Liver (tissue), 9 donors: ENCODE results near the gene PARVG. TPM values are rescaled to one million over a fixed set of nuclear protein-coding genes. Genes with fewer than 3 reads are reported as not detected.

Source experiments
- DNase-seq: peaks from one replicate; pipeline ENCODE4 v3.0.0-alpha.2; 2017; ENCODE audit warnings: low spot score
- H3K27ac ChIP-seq, 2 donors: one replicate each; pipeline ENCODE4 v1.7.0; 2013; ENCODE audit warnings: inconsistent platforms in 2 of 2, low read length in 2 of 2, control low read depth in 1 of 2, low read depth in 1 of 2, mild to moderate bottlenecking in 1 of 2
- H3K27me3 ChIP-seq, 4 donors: one replicate each; pipeline versions ENCODE4 v1.6.1 to v1.7.0; 2013; ENCODE audit warnings: low read length in 3 of 4, inconsistent platforms in 1 of 4, mild to moderate bottlenecking in 1 of 4, moderate library complexity in 1 of 4; ENCODE audit not compliant: control insufficient read depth in 4 of 4, insufficient read depth in 4 of 4
- H3K36me3 ChIP-seq, 4 donors: one replicate each; pipeline versions ENCODE4 v1.6.1 to v1.7.0; 2013; ENCODE audit warnings: low read length in 3 of 4, mild to moderate bottlenecking in 3 of 4, low read depth in 1 of 4, moderate library complexity in 1 of 4; ENCODE audit not compliant: control insufficient read depth in 4 of 4, insufficient read depth in 3 of 4
- H3K4me1 ChIP-seq, 4 donors: one replicate each; pipeline versions ENCODE4 v1.6.1 to v1.7.0; 2013; ENCODE audit warnings: low read length in 3 of 4, mild to moderate bottlenecking in 3 of 4, moderate library complexity in 1 of 4; ENCODE audit not compliant: control insufficient read depth in 4 of 4, insufficient read depth in 4 of 4
- H3K4me3 ChIP-seq, 3 donors: one replicate each; pipeline versions ENCODE4 v1.6.1 to v1.7.0; 2013; ENCODE audit warnings: low read length in 3 of 3, control low read depth in 1 of 3, low read depth in 1 of 3, mild to moderate bottlenecking in 1 of 3
- H3K9ac ChIP-seq, 2 donors: one replicate each; pipeline ENCODE4 v1.7.0; 2013; ENCODE audit warnings: low read length in 2 of 2, mild to moderate bottlenecking in 2 of 2, moderate library complexity in 2 of 2, control low read depth in 1 of 2, low read depth in 1 of 2
- H3K9me3 ChIP-seq, 4 donors: one replicate each; pipeline versions ENCODE4 v1.6.1 to v1.7.0; 2013; ENCODE audit warnings: low read length in 3 of 4; ENCODE audit not compliant: control insufficient read depth in 4 of 4
- ATF3 ChIP-seq: IDR thresholded peaks from 2 replicates; pipeline ENCODE4 v1.6.1; 2016; ENCODE audit warnings: antibody characterized with exemption
- EGR1 ChIP-seq, 2 donors: IDR thresholded peaks; 2 replicates each; pipeline ENCODE4 v1.6.1; 2016 to 2018; ENCODE audit warnings: antibody characterized with exemption in 2 of 2, low read depth in 2 of 2
- FOXA1 ChIP-seq: IDR thresholded peaks from 2 replicates; pipeline ENCODE4 v1.6.1; 2016; ENCODE audit warnings: antibody characterized with exemption
- FOXA2 ChIP-seq: IDR thresholded peaks from 2 replicates; pipeline ENCODE4 v1.6.1; 2016; ENCODE audit warnings: antibody characterized with exemption
- GABPA ChIP-seq, 2 donors: IDR thresholded peaks in 1 of 2; conservative IDR thresholded peaks in 1 of 2; 2 replicates each; pipeline ENCODE4 v1.6.1; 2016; ENCODE audit warnings: antibody characterized with exemption in 2 of 2, mild to moderate bottlenecking in 1 of 2, moderate library complexity in 1 of 2
- HNF4A ChIP-seq, 2 donors: conservative IDR thresholded peaks; 2 replicates each; pipeline ENCODE4 v1.6.1; 2016; ENCODE audit warnings: antibody characterized with exemption in 2 of 2, mild to moderate bottlenecking in 2 of 2
- HNF4G ChIP-seq: IDR thresholded peaks from 2 replicates; pipeline ENCODE4 v1.6.1; 2016; ENCODE audit warnings: antibody characterized with exemption
- JUND ChIP-seq, 2 donors: IDR thresholded peaks; 2 replicates each; pipeline ENCODE4 v1.6.1; 2016; ENCODE audit warnings: antibody characterized with exemption in 2 of 2
- MAX ChIP-seq: IDR thresholded peaks from 2 replicates; pipeline ENCODE4 v1.6.1; 2016; ENCODE audit warnings: antibody characterized with exemption
- NR2F2 ChIP-seq: IDR thresholded peaks from 2 replicates; pipeline ENCODE4 v1.6.1; 2016; ENCODE audit warnings: antibody characterized with exemption
- RAD21 ChIP-seq, 2 donors: IDR thresholded peaks; 2 replicates each; pipeline ENCODE4 v1.6.1; 2016; ENCODE audit warnings: antibody characterized with exemption in 2 of 2, mild to moderate bottlenecking in 2 of 2
- RXRA ChIP-seq, 2 donors: IDR thresholded peaks; 2 replicates each; pipeline ENCODE4 v1.6.1; 2017 to 2018; ENCODE audit warnings: antibody characterized with exemption in 2 of 2, mild to moderate bottlenecking in 1 of 2
- SP1 ChIP-seq: IDR thresholded peaks from 2 replicates; pipeline ENCODE4 v1.6.1; 2018; ENCODE audit warnings: antibody characterized with exemption, mild to moderate bottlenecking
- TAF1 ChIP-seq: conservative IDR thresholded peaks from 2 replicates; pipeline ENCODE4 v1.6.1; 2016; ENCODE audit warnings: antibody characterized with exemption, mild to moderate bottlenecking
- YY1 ChIP-seq: IDR thresholded peaks from 2 replicates; pipeline ENCODE4 v1.6.1; 2016; ENCODE audit warnings: antibody characterized with exemption, mild to moderate bottlenecking
- ZBTB33 ChIP-seq: IDR thresholded peaks from 2 replicates; pipeline ENCODE4 v1.6.1; 2016; ENCODE audit warnings: antibody characterized with exemption
- WGBS: extraction: QIAGEN DNeasy Blood & Tissue Kit; methylation state at CpG from one replicate; pipeline ENCODE4 v1.1.7; 2013; 5-methylcytosine and 5-hydroxymethylcytosine counted together
- polyA plus RNA-seq, 2 donors: library from polyadenylated mRNA; stranded (reverse) in 1 of 2; unstranded in 1 of 2; fragments of 200-250 nt in 1 of 2; fragments of >200 nt in 1 of 2; fragmentation: Nextera tagmentation in 1 of 2; extraction: Ambion mirVana in 1 of 2; gene quantifications; one replicate each; pipeline versions ENCODE4 v1.2.1 to v1.2.3, GENCODE V29; 2013 to 2015
- total RNA-seq, 2 donors: library from RNA; depleted of rRNA; stranded (reverse); fragments of >200 nt; gene quantifications; one replicate each; pipeline ENCODE4 v1.2.3, GENCODE V29; 2014
- donor health status: healthy.
- donor health status: healthy.
- donor health status: healthy.
- donor health status: healthy.
- donor health status: healthy.

Gene PARVG
- total and polyA plus RNA-seq, 4 donors, result 4.0 to 12.1 (median 6.6) TPM

GRCh38 chr22:44207173-44207980 is 26.7 kb downstream of the PARVG start:
- TF ChIP-seq FOXA2 (no peak), EGR1 (IDR thresholded peaks at IDR 0.05; ENCODE audit: low read depth in 2 of 2) (no peak), ATF3 (no peak), TAF1 (no peak), NR2F2 (no peak), ZBTB33 (no peak), FOXA1 (no peak), SP1 (no peak)
- Histone ChIP-seq H3K27me3 (no peaks in the 10 kb centered on the region), H3K9me3 (peaks cover 0 to 5% (median 3%) of the 10 kb centered on the region in 4 donors), H3K36me3 (no peaks in the 10 kb centered on the region), H3K9ac (no peak overlapping the region), H3K4me1 (no peaks in the 10 kb centered on the region), H3K27ac (no peak overlapping the region), H3K4me3 (no peak overlapping the region)
- 81% methylated on average over 16 of the region's 16 CpGs for WGBS
- no peak for DNase-seq

GRCh38 chr22:44207981-44208317 is 27.2 kb downstream of the PARVG start:
- no peak for DNase-seq
- Histone ChIP-seq H3K27me3 (no peaks in the 10 kb centered on the region), H3K9ac (no peak overlapping the region), H3K27ac (no peak overlapping the region), H3K4me3 (no peak overlapping the region), H3K4me1 (no peaks in the 10 kb centered on the region), H3K9me3 (peaks cover 0 to 5% (median 3%) of the 10 kb centered on the region in 4 donors), H3K36me3 (no peaks in the 10 kb centered on the region)
- WGBS, result 84% methylated on average over 4 of the region's 4 CpGs
- TF ChIP-seq NR2F2 (no peak), RXRA (IDR thresholded peaks at IDR 0.05) (no peak), GABPA (IDR thresholded peaks at IDR 0.05 in 1 of 2, conservative IDR thresholded peaks at IDR 0.05 in 1 of 2) (no peak), RAD21 (IDR thresholded peaks at IDR 0.05) (no peak)

GRCh38 chr22:44209343-44209742 is 28.6 kb downstream of the PARVG start:
- no peaks in the 10 kb centered on the region for H3K36me3 ChIP-seq
- no peak for DNase-seq
- no peak overlapping the region for H3K9ac ChIP-seq
- whole genome bisulfite sequencing, result 76% methylated on average over 3 of the region's 3 CpGs
- H3K27ac ChIP-seq, result no peak overlapping the region
- no peaks in the 10 kb centered on the region for H3K27me3 ChIP-seq
- no peak for TF ChIP-seq GABPA (IDR thresholded peaks at IDR 0.05 in 1 of 2, conservative IDR thresholded peaks at IDR 0.05 in 1 of 2)
- TF ChIP-seq MAX, result no peak
- TF ChIP-seq JUND (IDR thresholded peaks at IDR 0.05), result no peak
- TF ChIP-seq HNF4G, result no peak
- TF ChIP-seq RXRA (IDR thresholded peaks at IDR 0.05), result no peak
- TF ChIP-seq SP1, result no peak
- TF ChIP-seq HNF4A (conservative IDR thresholded peaks at IDR 0.05), result no peak
- no peak for TF ChIP-seq YY1
- no peak for TF ChIP-seq EGR1 (IDR thresholded peaks at IDR 0.05; ENCODE audit: low read depth in 2 of 2)
- TF ChIP-seq FOXA1, result no peak
- H3K9me3 ChIP-seq, result peaks cover 0 to 5% (median 3%) of the 10 kb centered on the region in 4 donors
- no peak overlapping the region for H3K4me3 ChIP-seq
- H3K4me1 ChIP-seq, result no peaks in the 10 kb centered on the region
